Measurements from ENCODE around the gene KRT15.
A peak's percentile ranks its signal among the peaks of the same experiment; 100 is the strongest.

Gene KRT15

GRCh38 chr17:41518789-41519449 is at the start of gene KRT15:
TSS of gene KRT15 (minus strand) at chr17:41518890. CDS start at chr17:41518827, 63 bp downstream.
- DNase-seq: no peak

GRCh38 chr17:41567317-41567716 is 48.6 kb upstream of the KRT15 start:
- DNase-seq: no peak

DNA sequence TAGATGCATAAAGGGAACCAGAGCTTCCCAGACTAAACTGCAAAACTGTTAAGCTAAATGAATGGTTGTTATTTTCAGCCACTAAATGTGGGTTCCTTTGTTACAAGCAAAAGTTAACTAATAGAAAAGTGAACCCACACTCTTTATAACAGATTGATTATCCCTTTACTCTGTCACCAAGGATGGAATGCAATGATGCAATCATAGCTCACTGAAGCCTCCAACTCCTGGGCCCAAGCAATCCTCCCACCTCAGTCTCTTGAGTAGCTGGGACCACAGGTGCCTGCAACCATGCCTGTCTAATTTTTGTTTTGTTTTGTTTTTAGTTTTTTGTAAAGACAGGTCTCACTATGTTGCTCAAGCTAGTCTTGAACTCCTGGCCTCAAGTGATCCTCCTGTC is 46.6 kb upstream of the KRT15 start:
- DNase-seq: no peak

DNA sequence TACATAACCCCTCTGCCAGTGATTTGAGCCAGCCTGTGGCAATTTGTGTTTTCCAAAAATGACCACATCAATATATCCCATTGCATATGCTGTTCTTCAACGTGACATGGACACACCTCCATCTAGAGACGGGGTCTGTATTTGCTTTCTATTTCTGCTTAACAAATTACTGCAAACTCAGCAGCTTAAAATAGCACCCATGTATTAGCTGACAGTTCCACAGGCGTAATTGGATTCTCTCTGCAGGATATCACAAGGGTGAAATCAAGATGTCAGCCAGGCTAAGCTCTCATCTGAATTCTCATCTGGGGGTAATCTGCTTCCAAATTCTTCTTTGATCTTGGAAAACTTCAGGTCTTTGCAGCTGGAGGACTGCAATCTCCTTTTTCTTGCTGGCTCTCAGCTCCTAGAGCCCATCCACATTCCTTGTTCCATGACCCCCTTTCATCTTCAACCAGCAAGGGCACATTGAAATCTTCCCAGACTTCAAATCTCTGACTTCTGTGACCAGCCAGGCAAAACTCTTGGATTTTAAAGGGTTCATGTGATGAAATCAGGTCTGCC is 45.0 kb upstream of the KRT15 start:
- no peak for DNase-seq

GRCh38 chr17:41561554-41561953 is 42.9 kb upstream of the KRT15 start:
- no peak for DNase-seq

GRCh38 chr17:41559548-41559947 is 40.9 kb upstream of the KRT15 start:
- peak; percentile 9 for DNase-seq

DNA sequence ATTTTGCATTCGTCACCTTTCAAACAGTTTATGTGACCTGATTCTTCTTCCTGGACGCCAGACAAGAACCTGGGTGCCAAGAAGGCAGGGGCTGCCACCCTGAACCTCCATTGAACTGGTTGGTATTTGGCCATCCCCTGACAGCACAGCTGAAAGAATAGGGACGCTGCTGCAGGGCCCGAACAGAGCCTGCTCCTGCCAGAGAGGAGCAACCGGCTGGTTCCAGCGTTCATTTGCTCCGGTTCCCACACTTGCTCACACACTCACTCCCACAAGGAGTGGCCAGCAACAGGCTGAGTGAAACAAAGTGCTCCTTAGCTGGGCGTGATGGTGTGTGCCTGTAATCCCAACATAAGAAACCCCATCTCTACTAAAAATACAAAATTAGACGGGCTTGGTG is 38.2 kb upstream of the KRT15 start:
- DNase-seq: no peak

- DNase-seq: no peak
These were observed 37.6 kb upstream of the KRT15 start for GRCh38 chr17:41556306-41556705.

- no peak for DNase-seq
These were observed 36.6 kb upstream of the KRT15 start for GRCh38 chr17:41555105-41555887.

DNA sequence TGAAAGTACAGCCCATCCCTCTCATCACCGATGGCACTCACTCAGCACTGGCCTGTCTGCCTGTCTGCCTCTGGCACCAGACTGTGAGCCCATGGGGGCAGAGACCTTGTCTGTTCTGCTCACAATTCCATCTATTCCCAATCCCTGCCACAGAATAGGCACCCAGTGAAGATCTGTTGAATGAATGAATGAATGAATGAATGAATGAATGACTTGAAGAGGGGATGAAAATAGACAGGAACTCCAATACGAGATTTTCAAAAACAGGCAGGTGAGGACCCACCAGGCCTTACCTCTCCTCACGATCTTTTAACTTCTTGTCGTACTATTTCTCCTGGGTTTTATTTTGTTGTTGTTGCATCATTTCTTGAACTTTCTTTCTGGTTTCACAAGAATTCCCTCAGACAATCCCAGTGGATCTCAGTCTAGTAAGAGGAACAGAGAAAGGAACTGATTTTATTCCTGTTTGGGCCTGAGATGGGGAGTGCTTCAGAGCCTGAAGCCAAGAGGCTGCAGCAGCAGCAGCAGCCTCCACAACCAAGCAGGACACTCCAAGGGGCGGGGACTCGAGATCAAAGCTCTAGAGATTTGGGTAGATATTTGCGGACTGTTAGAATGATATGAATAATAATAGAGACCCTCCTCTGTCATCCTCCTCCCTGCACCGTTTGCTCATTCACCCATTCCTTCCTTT is 35.4 kb upstream of the KRT15 start:
- no peak for DNase-seq

DNA sequence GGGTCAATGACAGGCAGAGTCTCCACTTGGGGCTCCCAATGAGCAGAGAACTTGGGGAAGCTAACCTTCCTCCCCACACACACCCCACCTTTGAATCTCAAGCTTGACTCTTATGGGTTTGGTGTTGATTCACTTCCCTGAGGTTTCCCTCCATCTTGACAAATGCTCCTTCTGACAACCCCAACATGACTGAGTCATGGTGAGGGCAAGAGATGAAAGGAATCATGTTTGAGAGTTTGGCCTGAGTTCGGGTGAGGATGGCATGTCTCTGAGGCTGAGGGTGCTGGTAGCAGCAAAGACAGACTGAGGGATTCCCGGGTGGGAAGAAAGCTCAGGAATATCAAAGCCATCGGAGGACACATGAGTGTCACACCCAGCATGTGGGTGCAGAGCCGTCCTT is 34.5 kb upstream of the KRT15 start:
- no peak for DNase-seq

GRCh38 chr17:41552455-41552854 is 33.8 kb upstream of the KRT15 start:
- no peak for DNase-seq

- no peak for DNase-seq
These were observed 32.7 kb upstream of the KRT15 start for GRCh38 chr17:41551365-41551764.

DNA sequence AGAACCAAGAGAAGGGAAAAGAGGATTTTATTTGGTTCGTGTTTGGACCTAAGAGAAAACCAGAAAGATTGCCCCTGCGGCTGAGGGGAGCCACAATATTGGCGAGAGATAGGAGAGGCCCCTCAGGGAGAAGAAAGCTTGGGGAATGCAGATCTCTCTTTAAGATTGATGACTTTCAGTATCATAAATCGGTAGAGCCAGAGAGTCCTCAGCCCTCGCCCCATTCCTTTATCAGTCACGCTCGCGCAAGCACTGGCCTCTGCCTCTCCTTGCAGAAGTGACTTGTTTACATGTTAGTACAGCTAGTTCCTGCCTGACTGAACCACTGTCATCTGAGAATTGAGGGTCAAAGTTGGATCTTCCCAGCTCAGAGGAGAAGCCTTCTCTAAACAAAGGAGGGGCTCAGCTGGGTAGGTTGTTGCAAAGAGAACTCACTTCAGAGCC is 30.9 kb upstream of the KRT15 start:
- DNase-seq: peak; percentile 81

DNA sequence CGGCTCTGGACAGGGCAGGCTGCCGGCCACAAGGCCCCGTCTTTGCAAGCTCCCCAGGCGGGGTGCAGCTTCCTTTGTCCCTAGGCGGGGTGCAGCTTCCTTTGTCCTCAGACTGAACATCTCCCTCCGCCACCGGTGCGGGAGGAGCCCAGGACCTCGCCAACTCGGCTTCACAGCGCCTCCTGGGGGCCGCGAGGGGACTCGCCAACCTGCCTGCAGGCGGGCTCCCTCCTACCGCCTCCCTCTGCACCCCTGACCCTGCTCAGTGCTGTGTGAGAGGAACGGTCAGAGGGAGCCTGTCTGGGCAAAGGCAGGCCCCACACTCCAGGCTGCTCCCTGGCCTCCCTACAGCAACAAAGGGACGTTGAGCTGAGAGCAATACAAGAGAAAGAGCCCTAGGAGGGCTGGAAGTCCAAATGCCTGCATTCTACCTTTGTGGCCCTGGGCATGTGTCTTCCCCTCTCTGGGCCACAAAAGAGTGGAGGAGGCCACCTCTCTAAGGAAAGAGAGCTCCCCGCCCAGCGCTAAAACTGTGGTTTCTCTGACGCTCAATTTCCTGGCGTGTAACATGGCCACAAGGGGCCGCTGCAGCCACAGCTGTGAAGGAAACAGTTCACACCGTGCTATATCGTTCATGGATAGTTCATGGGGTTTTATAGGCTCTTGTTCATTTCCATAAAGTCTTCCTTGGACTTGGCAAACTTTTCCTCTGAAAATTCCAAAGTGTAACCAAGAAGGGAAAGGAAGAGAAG is 30.3 kb upstream of the KRT15 start:
- DNase-seq: peak; percentile 93

- DNase-seq: peak; percentile 16
These were observed 29.5 kb upstream of the KRT15 start for GRCh38 chr17:41547921-41548843.

DNA sequence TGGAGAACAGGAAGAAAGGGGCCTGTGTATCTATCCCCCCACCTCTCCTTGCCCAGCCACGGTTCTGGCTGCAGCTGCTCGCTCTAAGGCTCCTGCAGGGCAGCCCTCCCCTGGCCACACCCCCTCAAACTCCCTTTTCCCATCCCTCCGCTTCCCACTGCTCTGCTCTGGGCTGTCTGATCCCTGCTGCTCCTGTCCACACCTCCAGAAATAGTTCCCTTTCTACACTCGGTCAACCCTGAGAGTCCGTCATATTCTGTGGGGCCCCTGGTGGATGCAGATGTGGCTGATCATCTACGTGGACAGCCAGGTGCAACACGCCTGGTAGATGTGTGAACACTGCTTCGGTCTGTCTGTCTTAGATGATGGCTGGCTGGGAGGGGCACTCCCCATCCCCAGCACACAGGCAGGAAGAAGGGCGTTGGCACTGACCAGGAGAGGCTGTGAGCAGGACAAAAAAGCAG is 28.7 kb upstream of the KRT15 start:
- DNase-seq: no peak

GRCh38 chr17:41546819-41547218 is 28.1 kb upstream of the KRT15 start:
- DNase-seq: no peak

DNA sequence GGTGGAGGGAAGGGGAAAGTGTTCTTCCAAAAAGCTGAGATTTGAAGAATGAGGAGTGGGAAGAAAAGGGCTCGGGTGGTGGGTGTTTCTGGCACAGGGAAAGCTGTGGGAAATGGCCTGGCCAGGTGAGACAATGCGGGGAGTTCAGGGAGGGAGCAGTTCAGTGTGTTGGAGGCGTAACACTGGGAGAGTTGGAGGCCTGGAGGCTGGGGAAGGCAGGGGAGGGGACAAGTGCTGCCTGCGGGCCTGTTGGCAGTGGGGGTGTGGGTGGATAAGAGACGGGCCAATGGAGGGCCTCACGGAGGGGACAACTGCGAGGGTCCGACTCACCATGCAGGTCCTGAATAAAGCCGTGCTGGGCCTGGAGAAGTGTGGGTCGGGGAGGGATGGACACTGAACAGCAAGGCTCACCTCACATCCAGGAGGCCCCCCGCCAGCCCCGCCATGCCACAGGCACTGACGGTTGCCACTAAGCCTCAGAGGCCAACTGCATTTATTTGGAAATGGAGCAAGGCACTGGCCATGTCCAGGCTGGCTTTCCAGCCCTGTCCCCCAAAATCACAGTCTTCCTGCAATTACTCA is 27.2 kb upstream of the KRT15 start:
- no peak for DNase-seq

DNA sequence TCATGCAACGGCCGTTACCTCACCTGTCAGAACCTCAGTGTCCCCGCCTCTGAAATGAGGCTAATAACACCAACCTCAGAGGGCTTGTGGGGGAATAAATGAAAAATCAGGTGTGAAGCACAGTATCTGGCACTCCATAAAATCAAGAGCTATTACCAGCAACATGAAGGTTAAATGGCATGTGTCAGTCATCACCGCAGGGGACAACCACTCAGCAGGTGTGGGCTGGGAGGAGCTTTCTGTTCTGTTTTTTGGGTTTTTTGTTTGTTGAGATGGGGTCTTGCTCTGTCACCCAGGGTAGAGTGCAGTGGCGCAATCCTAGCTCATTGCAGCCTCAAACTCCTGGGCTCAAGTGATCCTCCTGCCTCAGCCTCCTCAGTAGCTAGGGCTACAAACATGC is 26.2 kb upstream of the KRT15 start:
- DNase-seq: no peak

GRCh38 chr17:41544491-41544892 is 25.8 kb upstream of the KRT15 start:
- DNase-seq: no peak

Data from OCI-M1 (cell line).